ENCODE data around the gene PRDM15.

Gene PRDM15

GRCh38 chr21:41769521-41769920 lies 109.6 kb downstream of the PRDM15 start:
- no peak for TF ChIP-seq CTCF (IDR thresholded peaks at IDR 0.05; ENCODE audit: extremely low read depth, insufficient read depth, missing control alignments)
- in situ Hi-C loops (cut with MboI; ENCODE audit: low pct_unique_long_range_greater_than_20kb, low sequenced_read_pairs, unreplicated experiment) = no loop called here
- DNase-seq (ENCODE audit: low spot score) = peak; percentile 4

GRCh38 chr21:41769111-41769510 lies 110.0 kb downstream of the PRDM15 start:
- in situ Hi-C loops (cut with MboI; ENCODE audit: low pct_unique_long_range_greater_than_20kb, low sequenced_read_pairs, unreplicated experiment) = no loop called here
- no peak for TF ChIP-seq CTCF (IDR thresholded peaks at IDR 0.05; ENCODE audit: extremely low read depth, insufficient read depth, missing control alignments)
- DNase-seq (ENCODE audit: low spot score) = peak; percentile 12

GRCh38 chr21:41768437-41769042 lies 110.6 kb downstream of the PRDM15 start:
- in situ Hi-C loops (cut with MboI; ENCODE audit: low pct_unique_long_range_greater_than_20kb, low sequenced_read_pairs, unreplicated experiment) = no loop called here
- peak; percentile 46 for DNase-seq (ENCODE audit: low spot score)
- no peak for TF ChIP-seq CTCF (IDR thresholded peaks at IDR 0.05; ENCODE audit: extremely low read depth, insufficient read depth, missing control alignments)

GRCh38 chr21:41767606-41768436 lies 111.3 kb downstream of the PRDM15 start:
- peak; percentile 43 for DNase-seq (ENCODE audit: low spot score)
- in situ Hi-C loops (cut with MboI; ENCODE audit: low pct_unique_long_range_greater_than_20kb, low sequenced_read_pairs, unreplicated experiment) = no loop called here
- TF ChIP-seq CTCF (IDR thresholded peaks at IDR 0.05; ENCODE audit: extremely low read depth, insufficient read depth, missing control alignments) = no peak

GRCh38 chr21:41766883-41767605 lies 112.1 kb downstream of the PRDM15 start, which contains the start of gene RIPK4:
RIPK4 (minus strand) TSS chr21:41767052; CDS start chr21:41767041, 11 bp downstream.
- in situ Hi-C loops (cut with MboI; ENCODE audit: low pct_unique_long_range_greater_than_20kb, low sequenced_read_pairs, unreplicated experiment) = no loop called here
- DNase-seq (ENCODE audit: low spot score) = peak; percentile 88
- no peak for TF ChIP-seq CTCF (IDR thresholded peaks at IDR 0.05; ENCODE audit: extremely low read depth, insufficient read depth, missing control alignments)

Measured in GM13977 (cell line).